ENCODE data around the gene STUB1.
A peak's percentile ranks its signal among the peaks of the same experiment; 100 is the strongest.

STUB1 gene

GRCh38 chr16:680967-681745 is 946 bp downstream of the STUB1 start:
- Histone ChIP-seq H3K4me3 (ENCODE audit: low read depth, low read length, poor library complexity, severe bottlenecking) (peak overlapping the region; percentile 86), H3K9me3 (ENCODE audit: low read length) (no peaks in the 10 kb centered on the region), H3K79me2 (ENCODE audit: insufficient read depth, low read length) (0 out of 2 replicates have a peak, but pooled peaks cover 8% of the 10 kb centered on the region), H3K9me2 (ENCODE audit: low read depth, low read length) (no peaks in the 10 kb centered on the region), H3K36me3 (ENCODE audit: insufficient read depth, low read length) (peaks cover 29% of the 10 kb centered on the region), H4K20me1 (ENCODE audit: insufficient read depth, low read length) (no peaks in the 10 kb centered on the region), H3K4me1 (ENCODE audit: insufficient read depth, low read length, severe bottlenecking) (peaks cover 56% of the 10 kb centered on the region), H3F3A (ENCODE audit: insufficient read depth, low read length) (no peaks in the 10 kb centered on the region), H3K9ac (ENCODE audit: low read length) (peak overlapping the region; percentile 86), H3K27ac (ENCODE audit: low read depth, low read length, poor library complexity, severe bottlenecking) (peak overlapping the region; percentile 55), H3K4me2 (ENCODE audit: low read length) (peak overlapping the region; percentile 98), H3K27me3 (ENCODE audit: insufficient read depth, low read length) (no peaks in the 10 kb centered on the region), H2AFZ (ENCODE audit: low read length) (no peak overlapping the region)
- TF ChIP-seq EZH2 (IDR thresholded peaks at IDR 0.05; ENCODE audit: borderline replicate concordance, low read length) = no peak
- peak; percentile 26; the same call in 1 of the 2 replicates for TF ChIP-seq CTCF (IDR thresholded peaks at IDR 0.05; ENCODE audit: low read length)

GRCh38 chr16:681746-682427 is 1.7 kb downstream of the STUB1 start:
- H3K9me2 ChIP-seq (ENCODE audit: low read depth, low read length) = no peaks in the 10 kb centered on the region
- H3K79me2 ChIP-seq (ENCODE audit: insufficient read depth, low read length) = 0 out of 2 replicates have a peak, but pooled peaks cover 8% of the 10 kb centered on the region
- H3F3A ChIP-seq (ENCODE audit: insufficient read depth, low read length) = no peaks in the 10 kb centered on the region
- no peak overlapping the region for H3K27ac ChIP-seq (ENCODE audit: low read depth, low read length, poor library complexity, severe bottlenecking)
- H3K4me3 ChIP-seq (ENCODE audit: low read depth, low read length, poor library complexity, severe bottlenecking) = peak overlapping the region; percentile 86
- no peaks in the 10 kb centered on the region for H3K27me3 ChIP-seq (ENCODE audit: insufficient read depth, low read length)
- no peaks in the 10 kb centered on the region for H4K20me1 ChIP-seq (ENCODE audit: insufficient read depth, low read length)
- H2AFZ ChIP-seq (ENCODE audit: low read length) = no peak overlapping the region
- peaks cover 36% of the 10 kb centered on the region for H3K36me3 ChIP-seq (ENCODE audit: insufficient read depth, low read length)
- peak overlapping the region; percentile 86; the same call in 1 of the 2 replicates for H3K9ac ChIP-seq (ENCODE audit: low read length)
- no peaks in the 10 kb centered on the region for H3K9me3 ChIP-seq (ENCODE audit: low read length)
- H3K4me2 ChIP-seq (ENCODE audit: low read length) = peak overlapping the region; percentile 98
- H3K4me1 ChIP-seq (ENCODE audit: insufficient read depth, low read length, severe bottlenecking) = peaks cover 52% of the 10 kb centered on the region
- no peak for TF ChIP-seq EZH2 (IDR thresholded peaks at IDR 0.05; ENCODE audit: borderline replicate concordance, low read length)
- no peak for TF ChIP-seq CTCF (IDR thresholded peaks at IDR 0.05; ENCODE audit: low read length)

GRCh38 chr16:682493-683395 is 2.5 kb downstream of the STUB1 start:
- TF ChIP-seq EZH2 (IDR thresholded peaks at IDR 0.05; ENCODE audit: borderline replicate concordance, low read length) = no peak
- no peak for TF ChIP-seq CTCF (IDR thresholded peaks at IDR 0.05; ENCODE audit: low read length)
- peaks cover 38% of the 10 kb centered on the region for H3K36me3 ChIP-seq (ENCODE audit: insufficient read depth, low read length)
- no peaks in the 10 kb centered on the region for H3F3A ChIP-seq (ENCODE audit: insufficient read depth, low read length)
- peaks cover 44% of the 10 kb centered on the region for H3K4me1 ChIP-seq (ENCODE audit: insufficient read depth, low read length, severe bottlenecking)
- H3K27ac ChIP-seq (ENCODE audit: low read depth, low read length, poor library complexity, severe bottlenecking) = no peak overlapping the region
- no peaks in the 10 kb centered on the region for H4K20me1 ChIP-seq (ENCODE audit: insufficient read depth, low read length)
- H3K4me3 ChIP-seq (ENCODE audit: low read depth, low read length, poor library complexity, severe bottlenecking) = peak overlapping the region; percentile 86
- no peaks in the 10 kb centered on the region for H3K9me2 ChIP-seq (ENCODE audit: low read depth, low read length)
- H3K4me2 ChIP-seq (ENCODE audit: low read length) = peak overlapping the region; percentile 98
- H3K27me3 ChIP-seq (ENCODE audit: insufficient read depth, low read length) = no peaks in the 10 kb centered on the region
- 0 out of 2 replicates have a peak, but pooled peaks cover 8% of the 10 kb centered on the region for H3K79me2 ChIP-seq (ENCODE audit: insufficient read depth, low read length)
- peak overlapping the region; percentile 82; the same call in 1 of the 2 replicates for H3K9ac ChIP-seq (ENCODE audit: low read length)
- H3K9me3 ChIP-seq (ENCODE audit: low read length) = no peaks in the 10 kb centered on the region
- no peak overlapping the region for H2AFZ ChIP-seq (ENCODE audit: low read length)

Data from OCI-LY1 (cell line).